GM19468 (cell line): ENCODE results near the gene NRXN2.

ENCODE experiments used
- ATAC-seq: cut with Tn5 transposase; IDR thresholded peaks from one replicate; pipeline ENCODE4 v1.9.1; 2021; ENCODE audit warnings: mild to moderate bottlenecking, moderate library complexity, moderate number of reproducible peaks; ENCODE audit not compliant: unreplicated experiment; ENCODE audit errors: extremely low read depth

NRXN2 gene

GRCh38 chr11:64724863-64725532, 2.0 kb upstream of the NRXN2 start:
- no peak for ATAC-seq

- no peak for ATAC-seq
These were observed 1.2 kb upstream of the NRXN2 start for GRCh38 chr11:64723907-64724862.

DNA sequence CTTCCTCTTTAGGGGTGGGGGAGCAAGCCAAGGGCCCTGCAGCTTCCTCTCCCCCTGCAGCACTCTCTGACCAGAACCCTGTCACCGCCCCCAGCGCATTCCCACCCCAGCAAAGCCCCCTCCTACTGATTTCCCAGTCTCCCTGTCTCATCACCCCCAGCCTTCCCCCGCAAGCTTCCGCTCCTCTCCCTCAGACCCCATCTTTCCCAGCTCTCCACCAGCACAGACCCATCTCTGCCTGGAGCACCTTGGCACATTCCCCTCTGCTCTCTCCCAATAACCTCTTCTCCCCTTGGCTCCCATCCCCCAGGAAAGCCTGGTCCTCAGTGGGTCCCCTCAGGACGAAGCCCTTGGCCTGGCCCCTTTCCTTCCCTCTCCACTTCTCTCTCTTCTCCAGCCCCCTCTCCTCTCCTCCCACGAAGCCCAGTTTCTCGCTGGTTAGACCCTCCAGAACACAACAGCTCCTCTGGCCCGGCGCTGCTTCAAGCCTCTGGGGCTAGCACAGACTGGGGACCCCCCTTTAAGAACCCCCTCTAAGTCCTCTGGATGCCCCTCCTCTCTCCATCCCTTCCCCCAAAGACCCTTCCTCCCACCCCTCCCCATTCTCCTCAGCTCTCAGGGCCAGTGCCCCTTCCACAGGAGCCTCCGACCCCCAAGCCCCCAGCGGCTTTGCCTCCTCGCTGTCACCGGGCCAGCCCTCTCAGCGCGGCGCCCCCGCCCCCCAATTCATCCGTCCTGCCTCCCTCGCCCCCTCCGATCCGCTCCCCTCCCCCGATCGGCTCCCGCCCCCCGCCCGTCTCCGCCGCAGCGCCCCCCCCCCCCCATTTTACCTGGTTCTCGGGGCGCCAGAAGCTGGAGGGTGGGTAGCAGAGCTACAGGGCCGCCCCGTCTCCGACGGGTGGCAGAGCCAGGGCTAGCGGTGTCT, 594 bp downstream of the NRXN2 start:
- no peak for ATAC-seq

DNA sequence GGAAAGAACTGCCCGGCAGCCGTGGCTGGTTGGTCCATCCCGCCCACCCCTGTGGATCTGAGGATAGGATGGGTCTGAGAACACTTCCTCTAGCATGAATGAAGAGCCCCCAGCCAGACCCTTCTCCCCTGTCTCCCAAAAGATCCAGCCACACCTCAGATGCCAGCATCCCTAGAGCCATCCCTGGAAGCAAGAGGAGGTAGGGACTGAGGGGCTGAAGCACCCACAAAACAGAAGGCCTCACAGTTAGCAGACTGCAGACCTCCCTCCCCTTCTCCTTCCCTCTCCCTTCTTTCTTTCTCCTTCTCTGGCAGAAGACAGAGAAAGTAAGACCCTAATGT, 1.7 kb downstream of the NRXN2 start:
- no peak for ATAC-seq

- ATAC-seq, result no peak
These were observed 2.2 kb downstream of the NRXN2 start for GRCh38 chr11:64720640-64721358.

DNA sequence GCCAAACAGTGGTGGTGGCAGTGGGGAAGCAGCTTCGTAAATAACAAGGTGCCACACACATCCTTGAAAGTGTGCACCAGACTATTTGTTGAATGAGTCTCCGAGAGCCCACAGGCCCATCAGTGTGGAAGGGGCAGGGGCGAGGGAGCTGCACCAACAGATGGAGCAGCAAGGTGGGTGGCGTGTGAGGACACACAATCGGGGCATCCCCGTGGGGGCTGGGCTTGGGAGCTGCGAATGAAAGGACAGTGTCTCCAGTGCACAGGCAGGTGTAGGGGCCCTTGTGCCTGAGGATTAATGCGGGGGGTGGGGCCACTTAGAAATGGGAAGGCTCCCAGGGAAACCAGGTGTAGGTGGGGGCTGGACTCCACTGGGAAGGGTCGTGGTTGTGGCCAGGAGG, 2.8 kb downstream of the NRXN2 start:
- no peak for ATAC-seq

DNA sequence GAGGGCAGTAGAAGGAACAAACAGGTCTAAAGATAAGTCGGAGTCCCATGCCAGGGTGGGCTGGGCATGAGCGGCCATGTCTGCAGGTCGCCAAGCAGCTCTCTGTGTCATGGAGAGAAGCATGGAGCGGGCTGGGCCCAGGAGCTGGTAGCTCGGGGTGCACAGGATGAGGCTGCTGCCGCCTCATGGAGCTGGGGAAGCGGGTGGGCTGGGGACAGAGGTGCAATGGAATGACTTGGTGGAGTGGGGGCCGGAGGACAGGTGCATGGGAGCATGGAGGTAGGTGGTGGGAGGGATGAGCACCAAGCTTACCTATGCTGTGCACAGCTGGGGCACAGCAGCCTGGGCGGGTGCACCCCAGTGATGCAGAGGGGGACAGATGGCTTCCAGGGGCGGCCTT, 3.6 kb downstream of the NRXN2 start:
- no peak for ATAC-seq

GRCh38 chr11:64718780-64719124, 4.2 kb downstream of the NRXN2 start:
- no peak for ATAC-seq

GRCh38 chr11:64718084-64718779, 4.8 kb downstream of the NRXN2 start:
- ATAC-seq, result no peak

DNA sequence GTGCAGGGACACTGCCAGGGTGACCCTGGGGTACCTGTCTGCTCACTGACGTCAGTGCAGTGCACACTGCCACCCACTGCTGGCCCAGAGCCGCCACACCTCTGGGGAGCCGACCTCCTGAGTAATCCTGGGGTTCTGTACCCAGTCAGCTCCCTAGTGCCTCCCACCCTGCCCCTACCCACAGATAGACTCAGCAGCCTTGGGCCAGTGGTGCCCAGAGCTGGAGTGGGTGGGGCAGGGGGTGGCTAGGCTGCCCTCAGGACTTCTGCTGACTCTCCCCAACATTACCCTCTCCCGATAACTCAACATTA, 5.8 kb downstream of the NRXN2 start:
- no peak for ATAC-seq

GRCh38 chr11:64716473-64717267, 6.3 kb downstream of the NRXN2 start:
- ATAC-seq, result no peak

DNA sequence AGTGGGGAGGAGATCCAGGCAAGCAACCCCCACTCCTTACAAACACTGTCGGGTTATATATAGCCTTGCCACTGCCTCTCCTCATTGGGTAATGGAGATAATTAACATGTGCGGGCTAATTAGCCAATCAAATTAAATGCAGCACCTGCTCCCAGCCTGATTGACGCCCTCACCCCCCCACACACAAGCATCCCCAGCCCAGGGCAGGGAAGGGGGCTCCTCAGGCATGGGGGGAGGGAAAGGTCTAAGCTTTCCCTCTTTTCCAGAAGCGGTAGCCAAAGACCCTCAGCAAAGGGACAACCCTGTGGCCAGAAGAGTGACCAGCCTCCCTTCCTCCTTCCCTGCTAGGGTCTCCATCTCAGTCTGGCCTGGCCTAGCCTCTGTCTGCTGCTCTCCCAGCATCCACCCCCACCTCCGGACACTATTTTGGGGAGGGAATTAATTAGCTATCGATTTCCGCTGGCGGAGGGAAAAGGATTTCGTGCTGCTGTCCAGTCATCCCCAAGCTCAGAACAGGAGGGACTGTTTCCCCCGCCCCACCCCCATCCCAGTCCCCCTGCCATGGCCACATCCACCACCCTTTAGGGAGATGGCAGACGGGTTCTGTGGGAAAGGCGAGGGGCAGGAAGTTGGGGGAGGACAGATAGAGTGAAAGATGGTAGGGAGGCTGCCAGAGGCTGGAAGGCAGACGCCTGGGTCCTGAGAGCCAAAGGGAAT, 7.1 kb downstream of the NRXN2 start:
- ATAC-seq, result no peak

- ATAC-seq, result no peak
These were observed 7.9 kb downstream of the NRXN2 start for GRCh38 chr11:64715110-64715509.

DNA sequence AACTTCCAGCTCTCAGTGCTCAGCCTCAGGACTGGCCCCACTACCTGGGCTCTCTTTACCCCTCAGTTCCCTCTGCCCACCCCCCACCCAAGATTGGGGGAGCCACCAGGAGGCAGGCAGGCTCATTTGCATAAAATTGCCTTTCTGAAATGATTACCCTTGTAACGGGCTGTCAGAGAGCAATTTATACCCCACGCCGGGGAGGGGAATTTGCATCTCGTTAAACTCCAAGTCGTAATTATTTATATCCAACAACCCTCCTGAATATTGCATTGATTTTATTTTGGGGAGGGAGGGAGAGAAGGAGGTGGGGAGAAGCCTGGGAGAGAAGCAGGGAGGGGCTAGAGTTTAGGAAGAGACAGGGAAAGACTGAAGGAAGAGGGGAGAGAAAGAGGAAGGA, 8.3 kb downstream of the NRXN2 start:
- no peak for ATAC-seq

DNA sequence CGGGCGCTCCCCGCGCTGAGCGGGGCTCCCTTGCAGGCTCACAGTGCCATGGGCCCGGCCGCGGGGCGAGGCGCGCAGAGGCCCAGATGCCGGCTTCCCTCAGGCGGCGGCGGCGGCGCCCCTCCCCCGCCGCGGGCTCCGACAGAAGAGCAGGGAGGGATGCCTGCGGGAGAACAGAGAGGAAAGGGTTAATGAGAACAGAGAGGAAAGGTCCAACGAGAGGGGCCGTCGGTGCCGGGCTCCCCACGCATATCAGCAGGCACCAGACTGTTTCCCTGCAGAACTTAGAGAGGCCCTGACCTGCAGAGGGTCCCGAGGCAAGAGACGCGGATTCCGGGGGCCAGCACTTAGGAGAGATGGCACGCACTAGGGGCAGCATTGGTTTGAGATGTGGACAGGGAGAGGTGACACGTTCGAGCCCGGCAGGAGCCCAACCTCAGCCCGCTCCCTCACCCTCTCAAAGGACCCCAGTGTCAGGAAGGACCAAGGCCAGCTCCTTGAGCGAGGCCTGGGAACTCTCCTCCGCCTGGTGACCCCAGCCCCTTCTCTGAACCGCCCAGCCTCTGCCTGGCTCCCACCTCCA, 9.1 kb downstream of the NRXN2 start:
- no peak for ATAC-seq

DNA sequence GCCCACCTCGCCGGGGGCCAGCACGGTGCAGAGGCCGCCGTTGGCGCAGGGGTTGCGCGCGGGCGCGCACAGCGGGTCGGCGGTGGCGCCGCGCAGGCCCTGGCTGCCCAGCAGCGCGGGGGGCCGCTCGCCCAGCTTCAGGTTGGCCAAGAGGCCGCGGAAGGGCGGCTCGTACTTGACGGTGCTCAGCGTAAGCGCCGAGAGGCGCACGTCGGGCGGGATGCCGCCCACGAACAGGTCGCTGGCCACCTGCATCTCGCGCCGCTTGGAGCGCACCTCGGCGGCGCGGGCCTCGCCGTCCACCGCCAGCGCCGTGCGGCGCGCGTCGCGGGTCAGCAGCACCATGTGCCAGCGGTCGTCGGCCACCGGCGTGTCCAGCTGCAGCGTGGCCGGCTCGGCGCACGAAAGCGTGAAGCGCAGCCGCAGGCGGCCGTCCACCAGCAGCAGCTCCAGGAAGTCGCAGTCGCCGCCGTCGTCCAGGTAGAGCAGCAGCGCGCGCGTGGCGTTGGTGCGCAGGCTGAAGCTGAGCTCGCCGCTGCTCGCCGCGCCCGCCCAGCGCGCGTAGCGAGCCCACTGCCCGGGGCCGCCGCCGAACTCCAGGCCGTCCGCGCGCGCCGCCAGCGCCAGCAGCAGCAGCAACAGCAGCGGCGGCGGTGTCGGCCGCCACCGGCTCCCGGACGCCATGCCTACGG, 9.8 kb downstream of the NRXN2 start:
- no peak for ATAC-seq

DNA sequence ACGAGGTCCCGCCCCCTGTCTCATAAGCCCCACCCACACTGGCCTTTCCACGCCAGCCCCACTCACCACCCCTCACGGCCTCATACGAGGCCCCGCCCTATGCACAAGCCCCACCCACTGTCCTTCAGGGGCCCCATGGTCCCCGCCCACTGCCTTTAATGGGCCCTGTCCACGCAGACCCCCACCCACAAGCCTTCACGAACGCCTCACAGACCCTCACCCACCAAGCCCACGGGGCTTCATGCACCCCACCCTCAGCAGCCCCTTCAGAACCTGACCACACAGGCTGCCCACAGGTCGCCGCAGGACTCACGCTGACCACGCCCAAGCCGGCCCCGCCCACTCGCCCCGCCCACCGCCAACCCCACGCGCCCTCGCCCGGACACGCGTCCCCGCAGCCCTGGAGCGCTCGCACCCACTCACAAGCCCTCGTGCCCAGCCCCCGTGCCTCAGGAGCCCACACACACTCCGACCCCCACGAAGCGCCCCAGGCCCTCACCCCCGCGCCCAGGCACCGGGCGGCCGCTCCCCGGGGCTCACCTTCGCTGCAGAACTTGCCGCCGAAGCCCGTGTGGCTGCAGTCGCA, 10.5 kb downstream of the NRXN2 start:
- no peak for ATAC-seq
